K562 (cell line): ENCODE results near the gene DCPS. TPM values are rescaled to one million over a fixed set of nuclear protein-coding genes. Genes with fewer than 3 reads are reported as not detected.
A peak's percentile ranks its signal among the peaks of the same experiment; 100 is the strongest.
"Not testable (repeated sequence)": the region's sequence is repeated elsewhere in the genome, so short reads cannot be mapped to it uniquely, and the experiment has no call there.

Experiments used
- ATAC-seq: fragments of 200-7000 bp; cut with Tn5 transposase; 3 replicates; pipeline ENCODE4 v1.9.1; 2020; ENCODE audit warnings: moderate library complexity
- BruUV-seq: library from RNA; stranded (reverse); fragments of 400-500 nt; replicated peaks from 2 replicates; lab custom pipeline; 2021; lab: Mats Ljungman, UMichigan
- CTCF ChIA-PET: fragments of 300-600 bp; formaldehyde crosslinking; extraction: SDS; loops from one replicate; lab custom pipeline; 2021; ENCODE audit warnings: low intra/inter-chr PET ratio; lab: Yijun Ruan, JAX
- POLR2A ChIA-PET: fragments of 300-600, 350-650 bp; sonication (Branson Sonifier 250); formaldehyde crosslinking; extraction: SDS; loops from one replicate; lab custom pipeline; 2021; ENCODE audit warnings: antibody characterized with exemption, inconsistent platforms; lab: Yijun Ruan, JAX
- DNase-seq, 4 experiments: peaks; one replicate each; pipeline versions ENCODE4 v3.0.0 to v3.0.0-alpha.2; 2011 to 2018; ENCODE audit warnings: low spot score in 3 of 4, mixed read lengths in 3 of 4; ENCODE audit errors: extremely low read depth in 1 of 4
- FAIRE-seq: peaks from 2 replicates; lab custom pipeline; 2011; peaks lifted over from hg19 to GRCh38; lab: Jason Lieb, UNC
- H2AFZ ChIP-seq: 2 replicates; pipeline ENCODE4 v1.6.0; 2011; ENCODE audit warnings: low read depth, low read length, control low read depth, inconsistent platforms
- H3K27ac ChIP-seq: fragments of 200-600 bp; 3 replicates; pipeline ENCODE4 v1.8.0; 2011; ENCODE audit warnings: low read depth, mild to moderate bottlenecking, control low read depth, inconsistent platforms, low read length, moderate library complexity, mixed read lengths; ENCODE audit errors: extremely low read depth
- H3K27me3 ChIP-seq, 2 experiments: fragments of 300-600 bp in 1 of 2; 2 replicates in 1 of 2; 3 replicates in 1 of 2; pipeline versions ENCODE4 v1.6.0 to v1.8.0; 2011; ENCODE audit warnings: inconsistent platforms in 2 of 2, low read length in 2 of 2, mild to moderate bottlenecking in 1 of 2, mixed read lengths in 1 of 2, moderate library complexity in 1 of 2; ENCODE audit not compliant: control insufficient read depth in 2 of 2, insufficient read depth in 2 of 2
- H3K36me3 ChIP-seq: fragments of 300-600 bp; 3 replicates; pipeline ENCODE4 v1.8.0; 2011; ENCODE audit warnings: mild to moderate bottlenecking, low read length, inconsistent platforms; ENCODE audit not compliant: control insufficient read depth, insufficient read depth
- H3K4me1 ChIP-seq, 2 experiments: fragments of 200-600 bp in 1 of 2; replicated peaks in 1 of 2; 2 replicates in 1 of 2; 3 replicates in 1 of 2; pipeline versions ENCODE4 v1.5.1 to v1.8.0; 2011; ENCODE audit warnings: inconsistent platforms in 2 of 2, low read length in 2 of 2, mild to moderate bottlenecking in 1 of 2, mixed read lengths in 1 of 2, moderate library complexity in 1 of 2; ENCODE audit not compliant: control insufficient read depth in 2 of 2, insufficient read depth in 2 of 2
- H3K4me2 ChIP-seq: 2 replicates; pipeline ENCODE4 v1.6.1; 2011; ENCODE audit warnings: low read length, control low read depth, inconsistent platforms, mixed read lengths; ENCODE audit not compliant: insufficient read depth
- H3K4me3 ChIP-seq: fragments of 200-600 bp; sonication (generic), shearing (Covaris generic); 2 replicates; pipeline ENCODE4 v1.5.1; 2016; ENCODE audit warnings: control low read depth, inconsistent platforms
- H3K79me2 ChIP-seq: fragments of 200-600 bp; 3 replicates; pipeline ENCODE4 v1.8.0; 2011; ENCODE audit warnings: low read length, inconsistent platforms; ENCODE audit not compliant: control insufficient read depth, insufficient read depth
- H3K9ac ChIP-seq, 2 experiments: 2 replicates each; pipeline versions ENCODE4 v1.6.0 to v1.6.1; 2011; ENCODE audit warnings: low read depth in 2 of 2, low read length in 2 of 2, control low read depth in 1 of 2, inconsistent platforms in 1 of 2, mild to moderate bottlenecking in 1 of 2, mixed read lengths in 1 of 2; ENCODE audit not compliant: insufficient read depth in 1 of 2
- H3K9me1 ChIP-seq: one replicate; pipeline ENCODE4 v1.6.0; 2011; ENCODE audit warnings: inconsistent platforms, mild to moderate bottlenecking, low read length, moderate library complexity; ENCODE audit not compliant: control insufficient read depth, insufficient read depth
- H3K9me3 ChIP-seq: replicated peaks from 2 replicates; pipeline ENCODE4 v1.5.1; 2011; ENCODE audit warnings: low read depth, low read length, inconsistent platforms; ENCODE audit not compliant: control insufficient read depth, insufficient read depth
- H4K20me1 ChIP-seq: replicated peaks from 2 replicates; pipeline ENCODE4 v1.6.1; 2011; ENCODE audit warnings: low read length, inconsistent platforms, mixed read lengths; ENCODE audit not compliant: control insufficient read depth, insufficient read depth
- POLR2G ChIP-seq: fragments of 200-400 bp; formaldehyde crosslinking; IDR thresholded peaks from 2 replicates; pipeline ENCODE4 v1.6.1; 2017; ENCODE audit warnings: low read depth, mild to moderate bottlenecking, antibody characterized with exemption, low read length, moderate library complexity
- ZNF384 ChIP-seq: IDR thresholded peaks from 2 replicates; pipeline ENCODE4 v1.6.1; 2012; ENCODE audit warnings: low read depth, low read length, improper control_type of control experiment
- WGBS: fragments of 100-300 bp; shearing (Covaris generic); methylation state at CpG from one replicate; pipeline ENCODE4 v1.1.6; 2016; ENCODE audit warnings: low coverage, mixed read lengths; ENCODE audit not compliant: insufficient coverage; ENCODE audit errors: missing lambda C conversion rate; 5-methylcytosine and 5-hydroxymethylcytosine counted together
- in situ Hi-C: fragments of 300-500 bp; cut with MboI; formaldehyde crosslinking; loops from 4 replicates; pipeline ENCODE4 v1.15.0; 2018; ENCODE audit warnings: inconsistent platforms, mixed read lengths
- intact Hi-C: fragments of 100-400 bp; cut with micrococcal nuclease; formaldehyde crosslinking; loops from 2 replicates; pipeline ENCODE4 v1.14.2; 2022
- polyA plus RNA-seq, 8 experiments: library from polyadenylated mRNA; depleted of rRNA in 4 of 8; stranded (reverse) in 5 of 8; unstranded in 3 of 8; fragments of >200 nt; fragmentation: Nextera tagmentation in 2 of 8; fragmentation: Illumina TruSeq in 1 of 8; extraction: Ambion mirVana in 2 of 8; extraction: Trizol in 1 of 8; gene quantifications; 2 replicates each; pipeline versions ENCODE4 v1.2.1 to v1.2.3, GENCODE V29; 2011 to 2014; ENCODE audit warnings: inconsistent platforms in 1 of 8, missing spikeins in 1 of 8
- total RNA-seq, 7 experiments: library from RNA; depleted of rRNA in 6 of 7; stranded (reverse); fragments of >200 nt in 6 of 7; fragmentation: Illumina TruSeq in 2 of 7; extraction: Trizol in 2 of 7; gene quantifications; 2 replicates each; pipeline versions ENCODE4 v1.2.1 to v1.2.3, GENCODE V29; 2011 to 2021; ENCODE audit warnings: low replicate concordance in 1 of 7
- TF ChIP-seq, protein P1 (sequence below): fragments of 250-450 bp; sonication (Bioruptor Pico); IDR thresholded peaks from 2 replicates; pipeline ENCODE4 v1.4.0; 2020; ENCODE audit warnings: borderline replicate concordance
- TF ChIP-seq, protein P2 (sequence below), 2 experiments: fragments of 150-350 bp in 1 of 2; IDR thresholded peaks; 2 replicates each; pipeline ENCODE4 v1.6.1; 2012 to 2016; ENCODE audit warnings: low read depth in 2 of 2, low read length in 2 of 2, mild to moderate bottlenecking in 1 of 2, moderate library complexity in 1 of 2

Gene DCPS
- total and polyA plus RNA-seq, 9 of the 15 experiments (the other 6 are each of a cell fraction or from before 2014, with no cell fraction given): 8.7 to 38.1 (median 17.9) TPM

GRCh38 chr11:126346586-126346940, 42.7 kb downstream of the DCPS start (continued):
- TF ChIP-seq, protein P1, sequence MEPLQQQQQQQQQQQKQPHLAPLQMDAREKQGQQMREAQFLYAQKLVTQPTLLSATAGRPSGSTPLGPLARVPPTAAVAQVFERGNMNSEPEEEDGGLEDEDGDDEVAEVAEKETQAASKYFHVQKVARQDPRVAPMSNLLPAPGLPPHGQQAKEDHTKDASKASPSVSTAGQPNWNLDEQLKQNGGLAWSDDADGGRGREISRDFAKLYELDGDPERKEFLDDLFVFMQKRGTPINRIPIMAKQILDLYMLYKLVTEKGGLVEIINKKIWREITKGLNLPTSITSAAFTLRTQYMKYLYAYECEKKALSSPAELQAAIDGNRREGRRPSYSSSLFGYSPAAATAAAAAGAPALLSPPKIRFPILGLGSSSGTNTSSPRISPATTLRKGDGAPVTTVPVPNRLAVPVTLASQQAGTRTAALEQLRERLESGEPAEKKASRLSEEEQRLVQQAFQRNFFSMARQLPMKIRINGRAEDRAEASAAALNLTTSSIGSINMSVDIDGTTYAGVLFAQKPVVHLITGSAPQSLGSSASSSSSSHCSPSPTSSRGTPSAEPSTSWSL: 0 out of 2 replicates have a peak, but pooled peaks have one; percentile 31
- TF ChIP-seq, protein P2, sequence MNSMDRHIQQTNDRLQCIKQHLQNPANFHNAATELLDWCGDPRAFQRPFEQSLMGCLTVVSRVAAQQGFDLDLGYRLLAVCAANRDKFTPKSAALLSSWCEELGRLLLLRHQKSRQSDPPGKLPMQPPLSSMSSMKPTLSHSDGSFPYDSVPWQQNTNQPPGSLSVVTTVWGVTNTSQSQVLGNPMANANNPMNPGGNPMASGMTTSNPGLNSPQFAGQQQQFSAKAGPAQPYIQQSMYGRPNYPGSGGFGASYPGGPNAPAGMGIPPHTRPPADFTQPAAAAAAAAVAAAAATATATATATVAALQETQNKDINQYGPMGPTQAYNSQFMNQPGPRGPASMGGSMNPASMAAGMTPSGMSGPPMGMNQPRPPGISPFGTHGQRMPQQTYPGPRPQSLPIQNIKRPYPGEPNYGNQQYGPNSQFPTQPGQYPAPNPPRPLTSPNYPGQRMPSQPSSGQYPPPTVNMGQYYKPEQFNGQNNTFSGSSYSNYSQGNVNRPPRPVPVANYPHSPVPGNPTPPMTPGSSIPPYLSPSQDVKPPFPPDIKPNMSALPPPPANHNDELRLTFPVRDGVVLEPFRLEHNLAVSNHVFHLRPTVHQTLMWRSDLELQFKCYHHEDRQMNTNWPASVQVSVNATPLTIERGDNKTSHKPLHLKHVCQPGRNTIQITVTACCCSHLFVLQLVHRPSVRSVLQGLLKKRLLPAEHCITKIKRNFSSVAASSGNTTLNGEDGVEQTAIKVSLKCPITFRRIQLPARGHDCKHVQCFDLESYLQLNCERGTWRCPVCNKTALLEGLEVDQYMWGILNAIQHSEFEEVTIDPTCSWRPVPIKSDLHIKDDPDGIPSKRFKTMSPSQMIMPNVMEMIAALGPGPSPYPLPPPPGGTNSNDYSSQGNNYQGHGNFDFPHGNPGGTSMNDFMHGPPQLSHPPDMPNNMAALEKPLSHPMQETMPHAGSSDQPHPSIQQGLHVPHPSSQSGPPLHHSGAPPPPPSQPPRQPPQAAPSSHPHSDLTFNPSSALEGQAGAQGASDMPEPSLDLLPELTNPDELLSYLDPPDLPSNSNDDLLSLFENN (IDR thresholded peaks at IDR 0.05; ENCODE audit: low read depth in 2 of 2, low read length in 2 of 2): no peak

- FAIRE-seq, in situ Hi-C loops, BruUV-seq, H3K27me3 ChIP-seq, CTCF ChIA-PET, H3K4me3 ChIP-seq, H4K20me1 ChIP-seq, H3K9me3 ChIP-seq, H3K9me1 ChIP-seq, H2AFZ ChIP-seq: not testable (repeated sequence)
- Histone ChIP-seq H3K9ac (peak overlapping the region; percentile 60 to 87; a peak in 3 of 4 replicates), H3K79me2 (peaks cover 44% of the 10 kb centered on the region), H3K36me3 (peaks cover 61% of the 10 kb centered on the region; the same call in 2 of the 3 replicates), H3K4me1 (peaks cover 59 to 82% of the 10 kb centered on the region in 2 experiments), H3K4me2 (peak overlapping the region; percentile 74), H3K27ac (peak overlapping the region; percentile 94)
- WGBS: 33% methylated on average over 6 of the region's 7 CpGs
- POLR2A ChIA-PET: interaction anchor here (1.8 kb wide), 1 partner anchor 10 kb away, joined by 4 read pairs; no protein-coding TSS in a partner anchor
- ATAC-seq (peak; percentile 48), DNase-seq (peak in 2 of 4 experiments; percentile 44 to 50)
- TF ChIP-seq POLR2G (peak; percentile 6; the same call in 1 of the 2 replicates), ZNF384 (peak; percentile 86)
- intact Hi-C loops: loop anchor here (2.0 to 5.0 kb wide), 2 partner anchors 45 to 74 kb away; no protein-coding TSS in a partner anchor
Measured at GRCh38 chr11:126346946-126347345, 43.1 kb downstream of the DCPS start.
